WERI-Rb-1 (cell line): ENCODE measurements around the gene MS4A4E.

Experiments used
- DNase-seq: peaks from one replicate; pipeline ENCODE4 v3.0.0-alpha.2; 2020
- H3K27ac ChIP-seq: fragments of 250-450 bp; sonication (Bioruptor Pico); 2 replicates; pipeline ENCODE4 v1.5.1; 2020; ENCODE audit warnings: mild to moderate bottlenecking, moderate library complexity
- H3K27me3 ChIP-seq: fragments of 250-450 bp; sonication (Bioruptor Pico); 2 replicates; pipeline ENCODE4 v1.5.1; 2021; ENCODE audit warnings: mild to moderate bottlenecking, low read depth, moderate library complexity; ENCODE audit not compliant: insufficient read depth, severe bottlenecking
- H3K36me3 ChIP-seq: fragments of 250-450 bp; sonication (Bioruptor Pico); 2 replicates; pipeline ENCODE4 v1.5.1; 2020; ENCODE audit warnings: mild to moderate bottlenecking, moderate library complexity
- H3K4me3 ChIP-seq: 2 replicates; pipeline ENCODE4 v1.5.1; 2011; ENCODE audit warnings: low read depth, mild to moderate bottlenecking, control low read depth, low read length
- H3K9me3 ChIP-seq: fragments of 250-450 bp; sonication (Bioruptor Pico); 2 replicates; pipeline ENCODE4 v1.5.1; 2021; ENCODE audit warnings: mild to moderate bottlenecking, moderate library complexity; ENCODE audit not compliant: severe bottlenecking
- TF ChIP-seq, protein P1 (sequence below): IDR thresholded peaks from 2 replicates; pipeline ENCODE4 v1.5.1; 2011; ENCODE audit warnings: low read depth, mild to moderate bottlenecking, control low read depth, inconsistent platforms, low read length

The MS4A4E gene

DNA sequence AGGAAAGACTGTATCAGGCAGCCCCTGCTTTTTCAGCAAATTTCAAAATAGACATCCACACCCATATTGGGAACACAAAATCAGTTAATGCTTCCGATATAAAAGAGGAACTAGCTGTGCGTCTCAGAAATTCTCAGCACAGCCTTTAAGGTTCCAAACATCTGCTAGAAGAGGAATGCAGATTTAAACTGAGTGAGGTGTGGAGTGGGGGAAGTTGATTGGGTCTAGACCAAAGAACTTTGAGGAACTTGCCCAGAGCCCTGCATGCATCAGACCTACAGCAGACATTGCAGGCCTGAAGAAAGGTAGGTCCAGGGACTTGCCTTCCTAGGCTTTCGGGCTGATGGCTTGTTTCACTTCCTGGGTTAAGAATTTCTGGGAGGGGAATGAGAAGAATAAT, 37.5 kb upstream of the MS4A4E start, which contains the start of gene MS4A4A:
Gene MS4A4A (plus strand): TSS at position 255 of the 400 bp plus-strand sequence. CDS start 10 bp downstream, at position 265.
- Histone ChIP-seq H3K27me3 (peaks cover 2% of the 10 kb centered on the region), H3K36me3 (no peaks in the 10 kb centered on the region), H3K4me3 (no peak within 1 kb of the TSS), H3K9me3 (no peaks in the 10 kb centered on the region), H3K27ac (no peak within 1 kb of the TSS)
- DNase-seq = no peak
- TF ChIP-seq, protein P1, sequence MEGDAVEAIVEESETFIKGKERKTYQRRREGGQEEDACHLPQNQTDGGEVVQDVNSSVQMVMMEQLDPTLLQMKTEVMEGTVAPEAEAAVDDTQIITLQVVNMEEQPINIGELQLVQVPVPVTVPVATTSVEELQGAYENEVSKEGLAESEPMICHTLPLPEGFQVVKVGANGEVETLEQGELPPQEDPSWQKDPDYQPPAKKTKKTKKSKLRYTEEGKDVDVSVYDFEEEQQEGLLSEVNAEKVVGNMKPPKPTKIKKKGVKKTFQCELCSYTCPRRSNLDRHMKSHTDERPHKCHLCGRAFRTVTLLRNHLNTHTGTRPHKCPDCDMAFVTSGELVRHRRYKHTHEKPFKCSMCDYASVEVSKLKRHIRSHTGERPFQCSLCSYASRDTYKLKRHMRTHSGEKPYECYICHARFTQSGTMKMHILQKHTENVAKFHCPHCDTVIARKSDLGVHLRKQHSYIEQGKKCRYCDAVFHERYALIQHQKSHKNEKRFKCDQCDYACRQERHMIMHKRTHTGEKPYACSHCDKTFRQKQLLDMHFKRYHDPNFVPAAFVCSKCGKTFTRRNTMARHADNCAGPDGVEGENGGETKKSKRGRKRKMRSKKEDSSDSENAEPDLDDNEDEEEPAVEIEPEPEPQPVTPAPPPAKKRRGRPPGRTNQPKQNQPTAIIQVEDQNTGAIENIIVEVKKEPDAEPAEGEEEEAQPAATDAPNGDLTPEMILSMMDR = no peak

DNA sequence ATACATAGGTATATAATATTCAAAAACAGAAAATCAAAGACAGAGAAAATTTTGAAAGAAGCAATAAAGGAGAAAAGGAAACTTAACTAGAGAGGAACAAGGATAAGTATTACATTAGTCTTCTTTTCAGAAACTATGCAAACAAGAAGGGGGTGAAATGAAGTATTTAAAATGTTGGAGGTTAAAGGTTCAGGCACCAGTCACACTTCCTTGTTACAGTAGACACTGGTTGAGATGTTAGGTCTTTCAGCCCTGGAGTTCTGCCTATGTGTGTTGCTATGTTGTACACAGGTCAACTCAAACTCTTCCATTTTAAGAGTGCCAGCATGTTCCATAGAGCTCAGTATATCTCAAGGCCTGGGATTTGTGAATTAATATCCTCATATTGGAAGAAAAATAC, 31.5 kb upstream of the MS4A4E start:
- H3K36me3 ChIP-seq = no peaks in the 10 kb centered on the region
- H3K27me3 ChIP-seq = peaks cover 5% of the 10 kb centered on the region
- H3K4me3 ChIP-seq = no peak overlapping the region
- H3K27ac ChIP-seq = no peak overlapping the region
- TF ChIP-seq, protein P1 = no peak
- H3K9me3 ChIP-seq = peaks cover 9% of the 10 kb centered on the region
- no peak for DNase-seq

DNA sequence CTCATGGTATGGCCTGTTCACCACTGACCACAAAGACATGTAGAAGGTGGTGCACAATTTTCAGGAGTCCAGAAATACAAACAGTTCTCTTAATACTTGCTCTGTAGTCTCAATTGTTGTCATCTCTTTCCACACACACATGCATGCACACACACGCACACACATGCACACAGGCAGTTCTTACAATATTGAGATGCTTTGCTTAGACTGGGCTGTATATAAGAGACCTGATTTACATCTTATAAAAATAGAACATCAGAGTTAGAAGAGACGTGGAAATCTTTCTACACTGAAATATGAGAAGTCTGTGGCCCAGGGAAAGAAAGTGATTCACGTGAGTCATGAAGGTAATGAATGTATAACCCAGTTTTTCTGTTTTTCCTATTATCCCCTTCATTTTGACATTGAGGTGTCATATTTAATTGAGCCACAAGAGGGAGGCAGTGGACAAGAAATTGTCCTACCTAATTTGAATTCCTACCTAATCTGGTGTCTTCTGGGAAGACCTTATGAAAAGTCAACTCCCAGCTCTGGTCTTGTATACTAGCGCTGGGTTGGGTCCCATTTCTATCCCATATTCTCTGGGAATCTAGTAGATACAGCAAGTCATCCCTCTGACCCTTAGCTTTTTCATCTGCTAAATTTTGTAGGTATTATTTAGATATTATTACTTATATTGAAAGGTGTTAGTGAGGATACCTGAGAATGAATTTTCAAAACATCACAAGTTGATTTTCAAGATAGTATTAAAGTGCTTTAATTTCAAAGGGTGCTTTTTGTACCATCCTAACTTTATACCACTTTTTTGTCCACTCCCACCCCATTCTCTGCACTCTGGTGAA, 22.7 kb upstream of the MS4A4E start:
- Histone ChIP-seq H3K9me3 (peaks cover 14% of the 10 kb centered on the region), H3K36me3 (no peaks in the 10 kb centered on the region), H3K4me3 (no peak overlapping the region), H3K27me3 (peaks cover 9% of the 10 kb centered on the region), H3K27ac (no peak overlapping the region)
- TF ChIP-seq, protein P1 = peak; percentile 38
- no peak for DNase-seq

DNA sequence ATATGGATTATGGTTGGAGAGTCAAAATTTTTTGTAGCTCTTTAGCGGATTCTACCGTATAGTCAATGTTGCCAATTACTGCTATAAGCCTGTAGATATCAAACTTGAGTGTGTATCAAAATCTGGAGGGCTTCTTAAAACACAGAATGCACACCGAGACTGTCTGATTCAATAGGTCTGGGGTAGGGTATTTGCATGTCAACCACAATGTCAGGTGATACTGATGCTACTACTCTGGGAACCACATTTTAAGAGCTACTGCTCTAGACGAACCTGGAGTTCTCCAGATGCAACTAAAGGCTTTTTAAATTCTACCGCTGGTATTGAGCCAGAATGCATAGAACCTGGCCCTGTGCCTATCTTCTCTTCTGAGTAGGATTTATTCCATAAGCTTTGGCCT, 21.7 kb upstream of the MS4A4E start:
- Histone ChIP-seq H3K36me3 (no peaks in the 10 kb centered on the region), H3K27me3 (peaks cover 9% of the 10 kb centered on the region), H3K9me3 (peaks cover 11% of the 10 kb centered on the region), H3K4me3 (no peak overlapping the region), H3K27ac (no peak overlapping the region)
- no peak for DNase-seq
- TF ChIP-seq, protein P1 = no peak

DNA sequence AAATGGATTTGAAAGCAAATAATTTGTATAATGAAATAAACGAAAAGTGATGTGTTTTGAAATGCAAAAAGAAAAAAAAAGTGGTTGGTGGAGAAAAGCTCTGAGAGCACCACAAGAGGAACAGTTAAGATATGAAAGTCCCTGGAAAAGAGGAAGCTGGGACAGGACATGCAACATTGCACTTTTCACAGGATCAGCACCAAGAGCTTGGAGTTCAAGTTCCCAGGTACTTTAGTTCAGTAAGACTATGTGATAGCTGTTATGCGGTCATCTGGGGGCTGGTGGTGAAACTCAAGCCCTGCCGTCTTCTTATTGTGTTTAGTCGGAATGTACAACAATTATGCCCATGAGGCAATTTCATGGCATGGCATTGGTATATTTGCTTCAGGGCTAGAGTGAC, 20.5 kb upstream of the MS4A4E start:
- Histone ChIP-seq H3K4me3 (no peak overlapping the region), H3K36me3 (no peaks in the 10 kb centered on the region), H3K27me3 (peaks cover 9% of the 10 kb centered on the region), H3K27ac (no peak overlapping the region), H3K9me3 (peaks cover 11% of the 10 kb centered on the region)
- DNase-seq = no peak
- TF ChIP-seq, protein P1 = no peak
